Measurements from ENCODE around the gene PTGES3. TPM values are rescaled to one million over a fixed set of nuclear protein-coding genes. Genes with fewer than 3 reads are reported as not detected.

The PTGES3 gene
- polyA plus RNA-seq, 3 donors: 46.1 to 232 (median 187) TPM

- WGBS (ENCODE audit: insufficient coverage): 93% methylated on average over 2 of the region's 2 CpGs
- H3K4me2 ChIP-seq (replicated peaks; ENCODE audit: extremely low read depth, low read length, poor library complexity, severe bottlenecking): no peak overlapping the region
- intact Hi-C loops (cut with micrococcal nuclease): no loop called here
These were observed 9.2 kb downstream of the PTGES3 start for GRCh38 chr12:56678852-56679251.

GRCh38 chr12:56677680-56678079, 10.4 kb downstream of the PTGES3 start:
- intact Hi-C loops (cut with micrococcal nuclease): no loop called here
- H3K4me1 ChIP-seq (ENCODE audit: control insufficient read depth in 1 of 2, insufficient read depth in 2 of 2, low read length in 2 of 2): no peaks in the 10 kb centered on the region
- no peaks in the 10 kb centered on the region for H3K27me3 ChIP-seq (ENCODE audit: control insufficient read depth in 2 of 2, insufficient read depth in 2 of 2, low read length in 2 of 2)
- H3K27ac ChIP-seq (ENCODE audit: low read depth in 1 of 2, low read length in 2 of 2): peak overlapping the region in 1 of 2 donors; percentile 5
- peaks cover 100% of the 10 kb centered on the region for H3K79me2 ChIP-seq (ENCODE audit: insufficient read depth, low read length)
- no peaks in the 10 kb centered on the region for H3K9me3 ChIP-seq (replicated peaks in 1 of 2; ENCODE audit: control insufficient read depth in 1 of 2, insufficient read depth in 1 of 2, low read length in 2 of 2)
- no peak overlapping the region for H3K9ac ChIP-seq (ENCODE audit: insufficient read depth, low read length, poor library complexity, severe bottlenecking)
- Mint-ChIP-seq H3K27me3 (ENCODE audit: low read depth in 3 of 3) (peaks cover 0 to 2% (median 0%) of the 10 kb centered on the region in 3 donors), H3K4me1 (peaks cover 7% of the 10 kb centered on the region), H3K36me3 (peaks cover 21 to 54% of the 10 kb centered on the region in 2 donors), H3K9me3 (no peaks in the 10 kb centered on the region), H3K4me3 (no peak overlapping the region), H3K27ac (peak overlapping the region in 3 of 7 donors; percentile 46 to 87 (median 46))
- WGBS (ENCODE audit: insufficient coverage): no CpG with 5 or more reads among the region's 1 CpG
- peaks cover 12 to 30% of the 10 kb centered on the region in 2 donors for H3K36me3 ChIP-seq (replicated peaks in 1 of 2; ENCODE audit: control insufficient read depth in 1 of 2, insufficient read depth in 2 of 2, low read length in 2 of 2)
- TF ChIP-seq CTCF (IDR thresholded peaks at IDR 0.05): no peak
- H2AFZ ChIP-seq (ENCODE audit: insufficient read depth, low read depth, low read length, poor library complexity, severe bottlenecking): no peak overlapping the region
- no peak overlapping the region for H3K4me2 ChIP-seq (replicated peaks; ENCODE audit: extremely low read depth, low read length, poor library complexity, severe bottlenecking)
- H4K20me1 ChIP-seq (ENCODE audit: insufficient read depth, low read length): peaks cover 100% of the 10 kb centered on the region
- H3K4me3 ChIP-seq (replicated peaks in 1 of 3; ENCODE audit: low read depth in 2 of 3, low read length in 3 of 3): no peak overlapping the region
- DNase-seq: no peak

More at GRCh38 chr12:56678852-56679251, 9.2 kb downstream of the PTGES3 start:
- Mint-ChIP-seq H3K27me3 (ENCODE audit: low read depth in 3 of 3) (peaks cover 0 to 2% (median 0%) of the 10 kb centered on the region in 3 donors), H3K36me3 (peaks cover 18 to 52% of the 10 kb centered on the region in 2 donors), H3K4me3 (no peak overlapping the region), H3K9me3 (no peaks in the 10 kb centered on the region), H3K4me1 (peaks cover 11% of the 10 kb centered on the region), H3K27ac (peak overlapping the region in 4 of 7 donors; percentile 37 to 63 (median 60))
- no peak overlapping the region for H3K9ac ChIP-seq (ENCODE audit: insufficient read depth, low read length, poor library complexity, severe bottlenecking)
- no peaks in the 10 kb centered on the region for H3K27me3 ChIP-seq (ENCODE audit: control insufficient read depth in 2 of 2, insufficient read depth in 2 of 2, low read length in 2 of 2)
- H3K4me1 ChIP-seq (ENCODE audit: control insufficient read depth in 1 of 2, insufficient read depth in 2 of 2, low read length in 2 of 2): peaks cover 9 to 10% of the 10 kb centered on the region in 2 donors
- H3K36me3 ChIP-seq (replicated peaks in 1 of 2; ENCODE audit: control insufficient read depth in 1 of 2, insufficient read depth in 2 of 2, low read length in 2 of 2): peaks cover 12 to 25% of the 10 kb centered on the region in 2 donors
- no peak overlapping the region for H2AFZ ChIP-seq (ENCODE audit: insufficient read depth, low read depth, low read length, poor library complexity, severe bottlenecking)
- DNase-seq: no peak
- peaks cover 100% of the 10 kb centered on the region for H3K79me2 ChIP-seq (ENCODE audit: insufficient read depth, low read length)
- peaks cover 100% of the 10 kb centered on the region for H4K20me1 ChIP-seq (ENCODE audit: insufficient read depth, low read length)
- peak overlapping the region in 1 of 2 donors; percentile 66 for H3K27ac ChIP-seq (ENCODE audit: low read depth in 1 of 2, low read length in 2 of 2)
- TF ChIP-seq CTCF (IDR thresholded peaks at IDR 0.05): no peak
- no peak overlapping the region for H3K4me3 ChIP-seq (replicated peaks in 1 of 3; ENCODE audit: low read depth in 2 of 3, low read length in 3 of 3)
- H3K9me3 ChIP-seq (replicated peaks in 1 of 2; ENCODE audit: control insufficient read depth in 1 of 2, insufficient read depth in 1 of 2, low read length in 2 of 2): no peaks in the 10 kb centered on the region
